ENCODE measurements around the gene SIK3.

DNA sequence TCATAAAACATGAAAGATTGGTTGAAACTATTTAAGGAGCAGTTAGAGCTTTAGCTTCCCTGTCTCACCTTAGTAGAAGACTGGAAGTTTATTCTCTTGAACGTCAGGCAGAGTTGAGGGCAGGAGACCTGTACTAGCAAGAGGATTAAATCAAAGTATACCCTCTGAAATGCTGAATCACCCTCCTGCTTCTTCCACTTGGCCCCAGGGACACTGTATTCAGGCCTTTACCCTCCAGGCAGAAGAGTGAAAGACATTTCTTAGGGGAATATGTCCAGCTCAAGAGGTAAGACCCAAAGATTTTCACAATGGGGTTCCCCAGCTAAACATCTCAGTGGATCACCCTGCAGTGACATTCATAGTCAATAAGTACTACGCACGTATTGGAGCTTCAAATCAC is 287.0 kb downstream of the SIK3 start:
- TF ChIP-seq, protein P1, sequence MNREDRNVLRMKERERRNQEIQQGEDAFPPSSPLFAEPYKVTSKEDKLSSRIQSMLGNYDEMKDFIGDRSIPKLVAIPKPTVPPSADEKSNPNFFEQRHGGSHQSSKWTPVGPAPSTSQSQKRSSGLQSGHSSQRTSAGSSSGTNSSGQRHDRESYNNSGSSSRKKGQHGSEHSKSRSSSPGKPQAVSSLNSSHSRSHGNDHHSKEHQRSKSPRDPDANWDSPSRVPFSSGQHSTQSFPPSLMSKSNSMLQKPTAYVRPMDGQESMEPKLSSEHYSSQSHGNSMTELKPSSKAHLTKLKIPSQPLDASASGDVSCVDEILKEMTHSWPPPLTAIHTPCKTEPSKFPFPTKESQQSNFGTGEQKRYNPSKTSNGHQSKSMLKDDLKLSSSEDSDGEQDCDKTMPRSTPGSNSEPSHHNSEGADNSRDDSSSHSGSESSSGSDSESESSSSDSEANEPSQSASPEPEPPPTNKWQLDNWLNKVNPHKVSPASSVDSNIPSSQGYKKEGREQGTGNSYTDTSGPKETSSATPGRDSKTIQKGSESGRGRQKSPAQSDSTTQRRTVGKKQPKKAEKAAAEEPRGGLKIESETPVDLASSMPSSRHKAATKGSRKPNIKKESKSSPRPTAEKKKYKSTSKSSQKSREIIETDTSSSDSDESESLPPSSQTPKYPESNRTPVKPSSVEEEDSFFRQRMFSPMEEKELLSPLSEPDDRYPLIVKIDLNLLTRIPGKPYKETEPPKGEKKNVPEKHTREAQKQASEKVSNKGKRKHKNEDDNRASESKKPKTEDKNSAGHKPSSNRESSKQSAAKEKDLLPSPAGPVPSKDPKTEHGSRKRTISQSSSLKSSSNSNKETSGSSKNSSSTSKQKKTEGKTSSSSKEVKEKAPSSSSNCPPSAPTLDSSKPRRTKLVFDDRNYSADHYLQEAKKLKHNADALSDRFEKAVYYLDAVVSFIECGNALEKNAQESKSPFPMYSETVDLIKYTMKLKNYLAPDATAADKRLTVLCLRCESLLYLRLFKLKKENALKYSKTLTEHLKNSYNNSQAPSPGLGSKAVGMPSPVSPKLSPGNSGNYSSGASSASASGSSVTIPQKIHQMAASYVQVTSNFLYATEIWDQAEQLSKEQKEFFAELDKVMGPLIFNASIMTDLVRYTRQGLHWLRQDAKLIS (CRISPR knock-in tag; IDR thresholded peaks at IDR 0.05; ENCODE audit: borderline replicate concordance), result no peak
- TF ChIP-seq, protein P2, sequence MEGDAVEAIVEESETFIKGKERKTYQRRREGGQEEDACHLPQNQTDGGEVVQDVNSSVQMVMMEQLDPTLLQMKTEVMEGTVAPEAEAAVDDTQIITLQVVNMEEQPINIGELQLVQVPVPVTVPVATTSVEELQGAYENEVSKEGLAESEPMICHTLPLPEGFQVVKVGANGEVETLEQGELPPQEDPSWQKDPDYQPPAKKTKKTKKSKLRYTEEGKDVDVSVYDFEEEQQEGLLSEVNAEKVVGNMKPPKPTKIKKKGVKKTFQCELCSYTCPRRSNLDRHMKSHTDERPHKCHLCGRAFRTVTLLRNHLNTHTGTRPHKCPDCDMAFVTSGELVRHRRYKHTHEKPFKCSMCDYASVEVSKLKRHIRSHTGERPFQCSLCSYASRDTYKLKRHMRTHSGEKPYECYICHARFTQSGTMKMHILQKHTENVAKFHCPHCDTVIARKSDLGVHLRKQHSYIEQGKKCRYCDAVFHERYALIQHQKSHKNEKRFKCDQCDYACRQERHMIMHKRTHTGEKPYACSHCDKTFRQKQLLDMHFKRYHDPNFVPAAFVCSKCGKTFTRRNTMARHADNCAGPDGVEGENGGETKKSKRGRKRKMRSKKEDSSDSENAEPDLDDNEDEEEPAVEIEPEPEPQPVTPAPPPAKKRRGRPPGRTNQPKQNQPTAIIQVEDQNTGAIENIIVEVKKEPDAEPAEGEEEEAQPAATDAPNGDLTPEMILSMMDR (IDR thresholded peaks at IDR 0.05), result no peak
- TF ChIP-seq SP1 (CRISPR knock-in tag; conservative IDR thresholded peaks at IDR 0.05) (no peak), FOXJ3 (CRISPR knock-in tag; IDR thresholded peaks at IDR 0.05; ENCODE audit: borderline replicate concordance) (no peak)
- TF ChIP-seq, protein P3, sequence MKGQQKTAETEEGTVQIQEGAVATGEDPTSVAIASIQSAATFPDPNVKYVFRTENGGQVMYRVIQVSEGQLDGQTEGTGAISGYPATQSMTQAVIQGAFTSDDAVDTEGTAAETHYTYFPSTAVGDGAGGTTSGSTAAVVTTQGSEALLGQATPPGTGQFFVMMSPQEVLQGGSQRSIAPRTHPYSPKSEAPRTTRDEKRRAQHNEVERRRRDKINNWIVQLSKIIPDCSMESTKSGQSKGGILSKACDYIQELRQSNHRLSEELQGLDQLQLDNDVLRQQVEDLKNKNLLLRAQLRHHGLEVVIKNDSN (CRISPR knock-in tag; IDR thresholded peaks at IDR 0.05), result no peak
- TF ChIP-seq, protein P4, sequence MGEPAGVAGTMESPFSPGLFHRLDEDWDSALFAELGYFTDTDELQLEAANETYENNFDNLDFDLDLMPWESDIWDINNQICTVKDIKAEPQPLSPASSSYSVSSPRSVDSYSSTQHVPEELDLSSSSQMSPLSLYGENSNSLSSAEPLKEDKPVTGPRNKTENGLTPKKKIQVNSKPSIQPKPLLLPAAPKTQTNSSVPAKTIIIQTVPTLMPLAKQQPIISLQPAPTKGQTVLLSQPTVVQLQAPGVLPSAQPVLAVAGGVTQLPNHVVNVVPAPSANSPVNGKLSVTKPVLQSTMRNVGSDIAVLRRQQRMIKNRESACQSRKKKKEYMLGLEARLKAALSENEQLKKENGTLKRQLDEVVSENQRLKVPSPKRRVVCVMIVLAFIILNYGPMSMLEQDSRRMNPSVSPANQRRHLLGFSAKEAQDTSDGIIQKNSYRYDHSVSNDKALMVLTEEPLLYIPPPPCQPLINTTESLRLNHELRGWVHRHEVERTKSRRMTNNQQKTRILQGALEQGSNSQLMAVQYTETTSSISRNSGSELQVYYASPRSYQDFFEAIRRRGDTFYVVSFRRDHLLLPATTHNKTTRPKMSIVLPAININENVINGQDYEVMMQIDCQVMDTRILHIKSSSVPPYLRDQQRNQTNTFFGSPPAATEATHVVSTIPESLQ (CRISPR knock-in tag; IDR thresholded peaks at IDR 0.05), result no peak

Measured in WTC11 (cell line).